Esophagus muscularis mucosa (tissue), 4 donors: ENCODE data around the gene GTF3C4. TPM values are rescaled to one million over a fixed set of nuclear protein-coding genes. Genes with fewer than 3 reads are reported as not detected.
"Not testable (repeated sequence)": the region's sequence is repeated elsewhere in the genome, so short reads cannot be mapped to it uniquely, and the experiment has no call there.

Experiments
- DNase-seq: peaks from one replicate; pipeline ENCODE4 v3.0.0-alpha.2; 2017; ENCODE audit errors: extremely low spot score
- H3K27ac ChIP-seq, 4 donors: fragments of 200-600 bp; sonication (generic); replicated peaks in 1 of 4; 1 replicate in 3 of 4; 2 replicates in 1 of 4; pipeline ENCODE4 v1.5.1; 2016 to 2019; ENCODE audit warnings: mild to moderate bottlenecking in 1 of 4
- H3K27me3 ChIP-seq, 4 donors: fragments of 200-600 bp; sonication (generic); one replicate each; pipeline versions ENCODE4 v1.5.1 to v1.6.0; 2016 to 2019
- H3K36me3 ChIP-seq, 4 donors: fragments of 200-600 bp; sonication (generic); one replicate each; pipeline ENCODE4 v1.5.1; 2016 to 2019
- H3K4me1 ChIP-seq, 4 donors: fragments of 200-600 bp; sonication (generic); one replicate each; pipeline ENCODE4 v1.5.1; 2016 to 2019
- H3K4me3 ChIP-seq, 4 donors: fragments of 200-600 bp; sonication (generic); 1 replicate in 2 of 4; 2 replicates in 2 of 4; pipeline ENCODE4 v1.5.1; 2016 to 2019; ENCODE audit warnings: mild to moderate bottlenecking in 4 of 4, moderate library complexity in 1 of 4
- H3K9me3 ChIP-seq, 4 donors: fragments of 200-600 bp; sonication (generic); 1 replicate in 3 of 4; 2 replicates in 1 of 4; pipeline ENCODE4 v1.5.1; 2016 to 2019
- EP300 ChIP-seq: sonication (generic); formaldehyde crosslinking; IDR thresholded peaks from one replicate; pipeline ENCODE4 v1.6.1; 2017; ENCODE audit warnings: antibody characterized with exemption
- POLR2A ChIP-seq: fragments of 450-650 bp; IDR thresholded peaks from one replicate; pipeline ENCODE4 v1.6.1; 2017; ENCODE audit warnings: antibody characterized with exemption, moderate library complexity, mild to moderate bottlenecking, low read depth
- POLR2AphosphoS5 ChIP-seq, 2 donors: sonication (generic); formaldehyde crosslinking; IDR thresholded peaks; one replicate each; pipeline ENCODE4 v1.6.1; 2017; ENCODE audit warnings: antibody characterized with exemption in 2 of 2
- WGBS: methylation state at CpG from one replicate; pipeline ENCODE4 v1.1.5; 2018; 5-methylcytosine and 5-hydroxymethylcytosine counted together
- intact Hi-C: fragments of 100-400 bp; cut with DNase I; formaldehyde crosslinking; loops from one replicate; pipeline ENCODE4 v1.15.1; 2023
- total RNA-seq, 4 donors: library from RNA; depleted of rRNA; stranded (reverse); fragments of >200 nt; gene quantifications; one replicate each; pipeline versions ENCODE4 v1.1.0 to v1.2.1, GENCODE V29; 2016
- TF ChIP-seq, protein P1 (sequence below), 3 experiments: fragments of 200-600 bp in 2 of 3; fragments of 450-650 bp in 1 of 3; sonication (generic) in 2 of 3; IDR thresholded peaks; one replicate each; pipeline ENCODE4 v1.5.1; 2017 to 2019; ENCODE audit warnings: antibody characterized with exemption in 3 of 3, mild to moderate bottlenecking in 2 of 3, moderate library complexity in 1 of 3

Gene GTF3C4
- total RNA-seq, 4 donors from 2014 or later = 10.4 to 15.3 (median 12.3) TPM

DNA sequence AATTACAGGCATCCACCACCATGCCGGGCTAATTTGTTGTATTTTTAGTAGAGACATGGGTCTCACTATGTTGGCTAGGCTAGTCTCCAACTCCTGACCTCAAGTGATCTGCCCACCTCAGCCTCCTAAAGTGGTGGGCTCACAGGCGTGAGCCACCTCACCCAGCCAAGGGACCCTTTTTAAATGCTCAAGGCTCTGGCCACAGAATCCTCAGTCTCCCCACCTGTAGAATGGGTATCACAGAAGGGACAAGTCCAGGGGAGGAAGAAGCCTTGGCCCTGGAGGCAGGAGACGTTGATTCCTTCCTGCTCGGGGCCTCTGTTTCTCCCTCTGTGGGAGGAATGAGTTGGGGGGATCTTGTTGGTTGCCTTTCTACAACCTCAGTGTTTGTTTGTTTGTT, 45.7 kb downstream of the GTF3C4 start:
- H3K27ac ChIP-seq = no peak overlapping the region
- no peaks in the 10 kb centered on the region for H3K9me3 ChIP-seq
- 95% methylated on average over 4 of the region's 4 CpGs for WGBS
- intact Hi-C loops = no loop called here
- no peaks in the 10 kb centered on the region for H3K4me1 ChIP-seq
- peaks cover 0 to 35% (median 0%) of the 10 kb centered on the region in 4 donors for H3K27me3 ChIP-seq
- DNase-seq = no peak
- H3K4me3 ChIP-seq = no peak overlapping the region
- TF ChIP-seq POLR2AphosphoS5 (IDR thresholded peaks at IDR 0.05) (no peak), POLR2A (no peak), EP300 (no peak)
- TF ChIP-seq, protein P1, sequence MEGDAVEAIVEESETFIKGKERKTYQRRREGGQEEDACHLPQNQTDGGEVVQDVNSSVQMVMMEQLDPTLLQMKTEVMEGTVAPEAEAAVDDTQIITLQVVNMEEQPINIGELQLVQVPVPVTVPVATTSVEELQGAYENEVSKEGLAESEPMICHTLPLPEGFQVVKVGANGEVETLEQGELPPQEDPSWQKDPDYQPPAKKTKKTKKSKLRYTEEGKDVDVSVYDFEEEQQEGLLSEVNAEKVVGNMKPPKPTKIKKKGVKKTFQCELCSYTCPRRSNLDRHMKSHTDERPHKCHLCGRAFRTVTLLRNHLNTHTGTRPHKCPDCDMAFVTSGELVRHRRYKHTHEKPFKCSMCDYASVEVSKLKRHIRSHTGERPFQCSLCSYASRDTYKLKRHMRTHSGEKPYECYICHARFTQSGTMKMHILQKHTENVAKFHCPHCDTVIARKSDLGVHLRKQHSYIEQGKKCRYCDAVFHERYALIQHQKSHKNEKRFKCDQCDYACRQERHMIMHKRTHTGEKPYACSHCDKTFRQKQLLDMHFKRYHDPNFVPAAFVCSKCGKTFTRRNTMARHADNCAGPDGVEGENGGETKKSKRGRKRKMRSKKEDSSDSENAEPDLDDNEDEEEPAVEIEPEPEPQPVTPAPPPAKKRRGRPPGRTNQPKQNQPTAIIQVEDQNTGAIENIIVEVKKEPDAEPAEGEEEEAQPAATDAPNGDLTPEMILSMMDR (IDR thresholded peaks at IDR 0.05) = no peak
- H3K36me3 ChIP-seq = no peaks in the 10 kb centered on the region

DNA sequence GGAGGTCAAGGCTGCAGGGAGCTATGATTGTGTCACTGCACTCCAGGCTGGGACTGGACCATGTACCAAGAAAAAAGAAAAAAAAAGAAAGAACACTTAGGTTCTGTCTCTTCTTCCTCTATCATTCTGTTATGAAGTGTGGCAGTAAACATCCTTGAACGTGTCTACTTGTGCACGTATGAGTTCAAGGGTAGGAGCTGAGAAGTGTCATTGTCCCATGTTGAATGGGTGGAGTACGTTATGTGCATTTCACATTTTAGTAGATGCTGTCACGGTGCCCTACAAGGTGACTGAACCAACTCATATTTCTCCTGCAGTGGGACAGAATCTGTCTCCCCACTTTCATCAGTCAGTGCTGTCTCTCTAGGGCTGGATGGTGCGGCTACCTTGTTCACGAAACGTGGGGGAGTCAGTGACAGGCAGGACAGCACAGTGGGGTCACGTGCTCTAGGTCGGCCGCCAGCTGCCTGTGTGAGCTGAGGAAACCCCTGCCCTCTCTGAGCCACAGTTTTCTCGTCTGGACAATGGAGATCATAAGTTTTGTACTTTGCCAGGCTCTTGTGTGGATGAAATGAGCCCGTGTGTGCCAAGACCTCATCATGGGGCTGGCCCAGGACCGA, 47.2 kb downstream of the GTF3C4 start:
- TF ChIP-seq EP300 = no peak
- TF ChIP-seq, protein P1 (IDR thresholded peaks at IDR 0.05) = no peak
- TF ChIP-seq POLR2A = no peak
- TF ChIP-seq POLR2AphosphoS5 (IDR thresholded peaks at IDR 0.05) = no peak

DNA sequence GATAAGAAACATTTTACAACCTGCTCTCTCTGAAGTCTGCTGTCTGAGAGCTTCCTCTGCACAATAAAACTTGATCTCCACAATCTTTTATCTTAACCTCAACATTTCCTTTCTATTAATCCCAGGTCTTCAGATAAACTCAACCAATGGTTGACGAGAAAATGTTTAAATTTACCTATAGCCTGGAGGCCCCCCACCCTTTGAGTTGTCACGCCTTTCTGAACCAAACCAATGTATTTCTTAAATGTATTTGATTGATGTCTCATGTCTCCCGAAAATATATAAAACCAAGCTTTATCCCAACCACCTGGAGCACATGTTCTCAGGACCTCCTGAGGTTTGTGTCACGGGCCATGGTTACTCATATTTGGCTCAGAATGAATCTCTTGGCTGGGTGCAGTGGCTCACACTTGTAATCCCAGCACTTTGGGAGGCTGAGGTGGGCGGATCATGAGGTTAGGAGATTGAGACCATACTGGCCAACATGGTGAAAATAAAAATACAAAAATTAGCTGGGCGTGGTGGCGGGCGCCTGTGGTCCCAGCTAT, 48.2 kb downstream of the GTF3C4 start:
- H3K27me3 ChIP-seq = peaks cover 0 to 47% (median 0%) of the 10 kb centered on the region in 4 donors

More for the DNA sequence above, 47.2 kb downstream of the GTF3C4 start:
- 67% methylated on average over 13 of the region's 13 CpGs for WGBS
- intact Hi-C loops = no loop called here
- DNase-seq = no peak
- Histone ChIP-seq H3K4me1 (no peaks in the 10 kb centered on the region), H3K27me3 (peaks cover 0 to 45% (median 0%) of the 10 kb centered on the region in 4 donors), H3K27ac (no peak overlapping the region), H3K4me3 (no peak overlapping the region), H3K36me3 (no peaks in the 10 kb centered on the region), H3K9me3 (no peaks in the 10 kb centered on the region)

DNA sequence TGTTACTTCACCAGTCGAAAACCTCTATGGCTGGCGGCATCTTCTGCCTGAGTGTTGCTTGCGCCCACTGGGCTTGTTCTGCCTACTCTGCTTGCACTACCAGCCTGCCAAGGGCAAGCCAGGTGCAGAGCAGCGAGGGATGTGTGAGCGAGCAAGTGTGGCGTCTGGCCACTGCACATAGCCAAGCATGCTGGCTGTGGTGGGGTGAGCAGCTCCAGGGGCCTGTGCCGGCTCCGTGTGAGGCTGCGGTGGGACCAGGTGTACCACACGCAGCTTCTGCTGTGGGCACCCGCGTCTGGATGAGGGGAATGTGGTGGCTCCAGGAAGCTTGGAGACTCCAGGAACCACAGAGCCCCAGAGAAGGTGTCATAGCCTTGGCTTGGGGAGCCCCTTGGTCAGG, 51.4 kb downstream of the GTF3C4 start:
- Histone ChIP-seq H3K4me1 (no peaks in the 10 kb centered on the region), H3K9me3 (no peaks in the 10 kb centered on the region), H3K27me3 (peaks cover 0 to 48% (median 0%) of the 10 kb centered on the region in 4 donors), H3K36me3 (no peaks in the 10 kb centered on the region), H3K27ac (no peak overlapping the region), H3K4me3 (no peak overlapping the region)
- 87% methylated on average over 3 of the region's 12 CpGs for WGBS
- intact Hi-C loops = no loop called here
- TF ChIP-seq, protein P1 (IDR thresholded peaks at IDR 0.05) = no peak
- TF ChIP-seq POLR2A = no peak
- no peak for TF ChIP-seq POLR2AphosphoS5 (IDR thresholded peaks at IDR 0.05)
- TF ChIP-seq EP300 = no peak
- no peak for DNase-seq

More for the DNA sequence above, 48.2 kb downstream of the GTF3C4 start:
- WGBS = 75% methylated on average over 8 of the region's 8 CpGs
- H3K4me1 ChIP-seq, DNase-seq, intact Hi-C loops, H3K27ac ChIP-seq, H3K4me3 ChIP-seq, H3K9me3 ChIP-seq, H3K36me3 ChIP-seq: not testable (repeated sequence)

DNA sequence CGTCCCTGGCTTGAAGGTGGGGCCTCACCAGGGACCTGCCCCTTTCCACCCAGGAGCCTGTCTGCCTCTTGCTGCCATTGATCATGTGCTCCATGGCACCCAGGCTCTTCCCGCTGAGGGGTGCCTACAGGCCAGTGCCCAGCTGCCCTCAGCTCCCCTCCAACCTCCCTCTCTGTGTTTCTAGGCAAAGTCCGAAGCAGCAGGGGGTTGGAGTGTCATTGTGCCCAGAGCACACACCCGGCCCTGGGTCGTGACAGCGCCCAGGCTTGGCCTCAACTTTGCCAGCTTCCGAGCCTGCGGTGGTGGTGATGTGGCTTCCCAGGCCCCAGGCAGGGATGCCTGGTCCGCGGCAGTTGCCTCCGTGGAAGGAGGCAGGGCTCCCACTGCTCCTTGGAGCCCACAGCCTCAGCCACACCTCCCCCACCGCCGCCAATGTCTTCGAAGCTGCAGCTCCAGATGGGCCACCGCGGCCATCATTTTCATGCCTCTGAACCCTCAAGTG, 52.4 kb downstream of the GTF3C4 start:
- H3K4me1 ChIP-seq = no peaks in the 10 kb centered on the region
- intact Hi-C loops = no loop called here
- H3K36me3 ChIP-seq = no peaks in the 10 kb centered on the region
- 93% methylated on average over 4 of the region's 16 CpGs for WGBS
- no peaks in the 10 kb centered on the region for H3K9me3 ChIP-seq
- H3K27me3 ChIP-seq = peaks cover 0 to 38% (median 0%) of the 10 kb centered on the region in 4 donors
- H3K27ac ChIP-seq = no peak overlapping the region
- TF ChIP-seq, protein P1 (IDR thresholded peaks at IDR 0.05) = no peak
- TF ChIP-seq POLR2A (no peak), EP300 (no peak), POLR2AphosphoS5 (IDR thresholded peaks at IDR 0.05) (no peak)
- H3K4me3 ChIP-seq = no peak overlapping the region
- no peak for DNase-seq
